Astrocyte of the hippocampus (primary cell): ENCODE results near the gene NELFB.

ENCODE experiments used
- DNase-seq: peaks from one replicate; pipeline ENCODE4 v3.0.0; 2011; ENCODE audit warnings: low read depth, low spot score

NELFB gene

GRCh38 chr9:137281345-137282116 is 26.4 kb downstream of the NELFB start:
- no peak for DNase-seq

GRCh38 chr9:137286975-137287383 is 31.9 kb downstream of the NELFB start:
- peak; percentile 73 for DNase-seq

GRCh38 chr9:137293094-137293481 is 38.0 kb downstream of the NELFB start:
- DNase-seq: no peak

GRCh38 chr9:137293482-137294090 is 38.5 kb downstream of the NELFB start:
- DNase-seq: no peak

GRCh38 chr9:137294091-137294680 is 39.1 kb downstream of the NELFB start:
- DNase-seq: no peak

- peak; percentile 62 for DNase-seq
These were observed 39.6 kb downstream of the NELFB start for GRCh38 chr9:137294681-137295237.

GRCh38 chr9:137295238-137295811 is 40.2 kb downstream of the NELFB start:
- peak; percentile 71 for DNase-seq

GRCh38 chr9:137295849-137296669 is 40.9 kb downstream of the NELFB start:
- no peak for DNase-seq

GRCh38 chr9:137296670-137297664 is 41.8 kb downstream of the NELFB start:
- no peak for DNase-seq

- DNase-seq: no peak
These were observed 42.8 kb downstream of the NELFB start for GRCh38 chr9:137297966-137298365.

- no peak for DNase-seq
These were observed 43.5 kb downstream of the NELFB start for GRCh38 chr9:137298401-137299202.

- no peak for DNase-seq
These were observed 44.1 kb downstream of the NELFB start for GRCh38 chr9:137299203-137299565.

GRCh38 chr9:137299938-137300337 is 44.8 kb downstream of the NELFB start:
- DNase-seq: peak; percentile 59

GRCh38 chr9:137300567-137301080 is 45.5 kb downstream of the NELFB start:
- no peak for DNase-seq

GRCh38 chr9:137301081-137301947 is 46.2 kb downstream of the NELFB start:
- DNase-seq: peak; percentile 71

- peak; percentile 94 for DNase-seq
These were observed 47.0 kb downstream of the NELFB start, which contains the start of gene NRARP for GRCh38 chr9:137302118-137302448. TSS of gene NRARP (minus strand) at chr9:137302271. CDS start at chr9:137301928, 343 bp downstream.

- DNase-seq: no peak
These were observed 47.5 kb downstream of the NELFB start for GRCh38 chr9:137302449-137303150.
